Endothelial cell of umbilical vein (primary cell): ENCODE data around the gene LCOR. TPM values are rescaled to one million over a fixed set of nuclear protein-coding genes. Genes with fewer than 3 reads are reported as not detected.

Experiments
- BruUV-seq: library from RNA; stranded (reverse); fragments of 400-500 nt; replicated peaks from 2 replicates; lab custom pipeline; 2021; lab: Mats Ljungman, UMichigan
- CTCF ChIA-PET: fragments of 300-600, 350-600 bp; sonication (Branson Sonifier 250); formaldehyde crosslinking; loops from one replicate; lab custom pipeline; 2021; ENCODE audit warnings: antibody characterized with exemption, inconsistent platforms; lab: Charles Lee
- POLR2A ChIA-PET: fragments of 300-600, 350-600 bp; sonication (Branson Sonifier 250); formaldehyde crosslinking; loops from one replicate; lab custom pipeline; 2021; ENCODE audit warnings: antibody characterized with exemption, inconsistent platforms; lab: Charles Lee
- DNase-seq: peaks from one replicate; pipeline ENCODE4 v3.0.0-alpha.2; 2011; ENCODE audit warnings: low read depth, low spot score
- FAIRE-seq: peaks from 2 replicates; lab custom pipeline; 2011; peaks lifted over from hg19 to GRCh38; lab: Jason Lieb, UNC
- H2AFZ ChIP-seq: 2 replicates; pipeline ENCODE4 v1.6.0; 2012; ENCODE audit warnings: low read depth, low read length, control low read depth, inconsistent platforms
- H3K27ac ChIP-seq: 2 replicates; pipeline ENCODE4 v1.5.1; 2011; ENCODE audit warnings: low read depth, mild to moderate bottlenecking, control low read depth, low read length, moderate library complexity; ENCODE audit not compliant: insufficient read depth
- H3K27me3 ChIP-seq, 2 experiments: 2 replicates each; pipeline versions ENCODE4 v1.6.0 to v1.6.1; 2011; ENCODE audit warnings: low read length in 2 of 2, mixed read lengths in 1 of 2; ENCODE audit not compliant: control insufficient read depth in 2 of 2, insufficient read depth in 2 of 2
- H3K36me3 ChIP-seq, 2 experiments: 2 replicates in 1 of 2; 3 replicates in 1 of 2; pipeline ENCODE4 v1.5.1; 2011; ENCODE audit warnings: low read length in 2 of 2, mild to moderate bottlenecking in 1 of 2, moderate library complexity in 1 of 2; ENCODE audit not compliant: control insufficient read depth in 2 of 2, insufficient read depth in 2 of 2; ENCODE audit errors: extremely low read depth in 1 of 2
- H3K4me1 ChIP-seq: 3 replicates; pipeline ENCODE4 v1.5.1; 2011; ENCODE audit warnings: mild to moderate bottlenecking, low read length; ENCODE audit not compliant: control insufficient read depth, insufficient read depth; ENCODE audit errors: extremely low read depth
- H3K4me2 ChIP-seq: 2 replicates; pipeline ENCODE4 v1.6.1; 2011; ENCODE audit warnings: low read length, control low read depth, mixed read lengths; ENCODE audit not compliant: insufficient read depth
- H3K4me3 ChIP-seq, 3 experiments: fragments of 200-600 bp in 1 of 3; sonication (generic), shearing (Covaris generic) in 1 of 3; replicated peaks in 1 of 3; 2 replicates each; pipeline ENCODE4 v1.5.1; 2011 to 2016; ENCODE audit warnings: control low read depth in 3 of 3, low read length in 3 of 3, mild to moderate bottlenecking in 2 of 3, inconsistent platforms in 1 of 3, low read depth in 1 of 3, moderate library complexity in 1 of 3; ENCODE audit not compliant: insufficient read depth in 1 of 3
- H3K79me2 ChIP-seq: 2 replicates; pipeline ENCODE4 v1.6.0; 2012; ENCODE audit warnings: low read length, inconsistent platforms; ENCODE audit not compliant: control insufficient read depth, insufficient read depth
- H3K9ac ChIP-seq: replicated peaks from 2 replicates; pipeline ENCODE3; 2011; ENCODE audit warnings: low read length, control low read depth; ENCODE audit not compliant: insufficient read depth; ENCODE audit errors: extremely low read depth
- H3K9me1 ChIP-seq: replicated peaks from 3 replicates; pipeline ENCODE4 v1.6.0; 2011; ENCODE audit warnings: mild to moderate bottlenecking, low read length; ENCODE audit not compliant: control insufficient read depth, insufficient read depth; ENCODE audit errors: extremely low read depth
- H3K9me3 ChIP-seq: replicated peaks from 2 replicates; pipeline ENCODE4 v1.5.1; 2012; ENCODE audit warnings: low read length, inconsistent platforms; ENCODE audit not compliant: control insufficient read depth, insufficient read depth
- H4K20me1 ChIP-seq: replicated peaks from 2 replicates; pipeline ENCODE3; 2011; ENCODE audit warnings: mild to moderate bottlenecking, low read length; ENCODE audit not compliant: control insufficient read depth, insufficient read depth; ENCODE audit errors: extremely low read depth
- EZH2 ChIP-seq: IDR thresholded peaks from 2 replicates; pipeline ENCODE4 v1.6.1; 2012; ENCODE audit warnings: borderline replicate concordance, low read depth, mild to moderate bottlenecking, moderate library complexity, low read length, inconsistent platforms; ENCODE audit not compliant: severe bottlenecking
- FOS ChIP-seq: IDR thresholded peaks from 2 replicates; pipeline ENCODE4 v1.6.1; 2011; ENCODE audit warnings: mild to moderate bottlenecking, low read length, moderate library complexity, borderline replicate concordance; ENCODE audit not compliant: insufficient read depth
- GATA2 ChIP-seq: IDR thresholded peaks from 2 replicates; pipeline ENCODE4 v1.7.0; 2011; ENCODE audit warnings: low read depth, mild to moderate bottlenecking, moderate library complexity, mixed read lengths, low read length; ENCODE audit not compliant: insufficient read length, insufficient read depth
- JUN ChIP-seq: IDR thresholded peaks from 2 replicates; pipeline ENCODE4 v1.6.1; 2011; ENCODE audit warnings: borderline replicate concordance, low read depth; ENCODE audit not compliant: insufficient read length, insufficient read depth
- MYC ChIP-seq: IDR thresholded peaks from one replicate; pipeline ENCODE4 v1.6.1; 2011; ENCODE audit warnings: mild to moderate bottlenecking, low read depth, low read length
- POLR2A ChIP-seq: IDR thresholded peaks from 2 replicates; pipeline ENCODE4 v1.6.1; 2012; ENCODE audit warnings: low read depth, mild to moderate bottlenecking, control low read depth, low read length
- POLR2AphosphoS5 ChIP-seq: IDR thresholded peaks from 2 replicates; pipeline ENCODE4 v1.6.1; 2012; ENCODE audit warnings: low read depth, mild to moderate bottlenecking, control low read depth, low read length, moderate library complexity; ENCODE audit not compliant: insufficient read depth
- dilution Hi-C: fragments of 300-500 bp; cut with MboI; formaldehyde crosslinking; loops from one replicate; pipeline ENCODE4 v1.15.0; 2019; ENCODE audit warnings: low sequenced_read_pairs; ENCODE audit not compliant: extremely low pct_ligation_motif_present
- intact Hi-C: fragments of 100-400 bp; cut with micrococcal nuclease; formaldehyde crosslinking; loops from one replicate; pipeline ENCODE4 v1.10.0; 2022
- polyA plus RNA-seq, 4 experiments: library from polyadenylated mRNA; depleted of rRNA in 3 of 4; stranded (reverse) in 3 of 4; unstranded in 1 of 4; fragments of >200 nt; gene quantifications; 2 replicates each; pipeline versions ENCODE4 v1.2.1 to v1.2.3, GENCODE V29; 2011 to 2012; ENCODE audit warnings: missing spikeins in 1 of 4
- total RNA-seq: library from RNA; stranded (reverse); gene quantifications from 2 replicates; pipeline ENCODE4 v1.2.3, GENCODE V29; 2021
- TF ChIP-seq, protein P1 (sequence below): IDR thresholded peaks from 2 replicates; pipeline ENCODE4 v1.6.1; 2011; ENCODE audit not compliant: insufficient read depth, insufficient read length
- TF ChIP-seq, protein P2 (sequence below), 2 donors: IDR thresholded peaks; 1 replicate in 1 of 2; 2 replicates in 1 of 2; pipeline ENCODE4 v1.5.1; 2011; ENCODE audit warnings: low read length in 2 of 2, mild to moderate bottlenecking in 2 of 2, moderate library complexity in 2 of 2, control low read depth in 1 of 2, inconsistent platforms in 1 of 2, low read depth in 1 of 2; ENCODE audit not compliant: insufficient read depth in 1 of 2; ENCODE audit errors: extremely low read depth in 1 of 2

Gene LCOR
- total and polyA plus RNA-seq, 2 donors (not counting 3 experiments of a cell fraction or from before 2014, with no cell fraction given) = 11.6 to 39.0 TPM

DNA sequence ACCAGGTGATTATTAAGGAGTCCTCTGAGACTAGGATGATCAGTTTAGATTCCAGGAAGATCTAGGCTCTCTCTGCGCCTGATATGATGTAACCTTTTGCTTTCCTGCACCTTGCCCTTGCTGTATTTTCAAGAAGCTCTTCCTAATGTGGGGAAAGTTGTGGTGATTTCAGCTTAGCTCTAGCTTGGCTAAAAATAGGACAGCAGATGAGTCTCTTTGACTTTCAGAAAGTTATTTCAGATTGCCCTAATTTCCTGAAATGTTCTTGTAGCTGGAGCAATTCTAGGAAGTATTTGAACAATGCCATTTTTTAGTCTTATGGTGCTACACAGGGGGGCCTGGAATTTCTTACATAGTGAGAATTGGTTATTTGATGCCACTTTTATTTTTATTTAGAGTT, 3.8 kb downstream of the LCOR start:
- H3K27ac ChIP-seq = no peak overlapping the region
- no peaks in the 10 kb centered on the region for H3K9me1 ChIP-seq
- peaks cover 80% of the 10 kb centered on the region for H3K79me2 ChIP-seq
- H3K9me3 ChIP-seq = no peaks in the 10 kb centered on the region
- intact Hi-C loops (loop anchor here (10.0 kb wide), 2 partner anchors 321 to 379 kb away; partner anchors contain the start of gene TLL2), dilution Hi-C loops (no loop called here)
- H3K27me3 ChIP-seq = no peaks in the 10 kb centered on the region
- peak overlapping the region; percentile 8 for H3K4me2 ChIP-seq
- no peak for TF ChIP-seq GATA2
- no peak overlapping the region for H3K9ac ChIP-seq
- no peak overlapping the region for H2AFZ ChIP-seq
- peak; percentile 55 for FAIRE-seq
- H3K36me3 ChIP-seq = no peaks in the 10 kb centered on the region
- peak; percentile 7 for DNase-seq
- POLR2A ChIA-PET = no interaction called here
- no peak overlapping the region for H3K4me3 ChIP-seq
- no TSS peak for BruUV-seq
- H3K4me1 ChIP-seq = peaks cover 28% of the 10 kb centered on the region
- peaks cover 34% of the 10 kb centered on the region for H4K20me1 ChIP-seq
- CTCF ChIA-PET = interaction anchor here (0.9 to 2.5 kb wide), 3 partner anchors 11 to 189 kb away, joined by 3 to 10 read pairs (median 8); no protein-coding TSS in a partner anchor

DNA sequence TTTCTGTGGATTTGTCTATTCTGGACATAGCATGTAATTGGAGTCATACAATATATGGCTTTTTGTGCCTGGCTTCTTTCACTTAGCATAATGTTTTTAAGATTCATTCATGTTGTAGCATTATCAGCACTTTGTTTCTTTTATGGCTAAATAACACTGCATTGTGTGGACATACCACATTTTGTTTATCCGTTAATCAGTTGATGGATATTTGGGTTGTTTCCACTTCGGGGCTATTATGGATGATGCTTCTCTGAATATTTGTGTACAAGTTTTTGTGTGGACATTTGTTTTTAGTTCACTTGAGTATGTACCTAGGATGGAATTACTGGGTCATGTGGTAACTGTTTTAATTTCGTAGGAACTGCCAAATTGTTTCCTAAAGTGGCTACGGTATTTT, 6.4 kb downstream of the LCOR start:
- Histone ChIP-seq H3K27ac (no peak overlapping the region), H3K9ac (no peak overlapping the region), H3K9me1 (no peaks in the 10 kb centered on the region), H2AFZ (no peak overlapping the region), H3K4me2 (no peak overlapping the region), H3K4me1 (peaks cover 24% of the 10 kb centered on the region), H4K20me1 (peaks cover 38% of the 10 kb centered on the region), H3K27me3 (no peaks in the 10 kb centered on the region), H3K4me3 (no peak overlapping the region), H3K36me3 (no peaks in the 10 kb centered on the region), H3K9me3 (no peaks in the 10 kb centered on the region), H3K79me2 (peaks cover 98% of the 10 kb centered on the region)
- dilution Hi-C loops = no loop called here
- POLR2A ChIA-PET = no interaction called here
- TF ChIP-seq JUN (no peak), POLR2A (no peak), GATA2 (no peak), POLR2AphosphoS5 (no peak), EZH2 (no peak), FOS (no peak), MYC (no peak)
- TF ChIP-seq, protein P1, sequence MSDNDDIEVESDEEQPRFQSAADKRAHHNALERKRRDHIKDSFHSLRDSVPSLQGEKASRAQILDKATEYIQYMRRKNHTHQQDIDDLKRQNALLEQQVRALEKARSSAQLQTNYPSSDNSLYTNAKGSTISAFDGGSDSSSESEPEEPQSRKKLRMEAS = no peak
- TF ChIP-seq, protein P2, sequence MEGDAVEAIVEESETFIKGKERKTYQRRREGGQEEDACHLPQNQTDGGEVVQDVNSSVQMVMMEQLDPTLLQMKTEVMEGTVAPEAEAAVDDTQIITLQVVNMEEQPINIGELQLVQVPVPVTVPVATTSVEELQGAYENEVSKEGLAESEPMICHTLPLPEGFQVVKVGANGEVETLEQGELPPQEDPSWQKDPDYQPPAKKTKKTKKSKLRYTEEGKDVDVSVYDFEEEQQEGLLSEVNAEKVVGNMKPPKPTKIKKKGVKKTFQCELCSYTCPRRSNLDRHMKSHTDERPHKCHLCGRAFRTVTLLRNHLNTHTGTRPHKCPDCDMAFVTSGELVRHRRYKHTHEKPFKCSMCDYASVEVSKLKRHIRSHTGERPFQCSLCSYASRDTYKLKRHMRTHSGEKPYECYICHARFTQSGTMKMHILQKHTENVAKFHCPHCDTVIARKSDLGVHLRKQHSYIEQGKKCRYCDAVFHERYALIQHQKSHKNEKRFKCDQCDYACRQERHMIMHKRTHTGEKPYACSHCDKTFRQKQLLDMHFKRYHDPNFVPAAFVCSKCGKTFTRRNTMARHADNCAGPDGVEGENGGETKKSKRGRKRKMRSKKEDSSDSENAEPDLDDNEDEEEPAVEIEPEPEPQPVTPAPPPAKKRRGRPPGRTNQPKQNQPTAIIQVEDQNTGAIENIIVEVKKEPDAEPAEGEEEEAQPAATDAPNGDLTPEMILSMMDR (IDR thresholded peaks at IDR 0.05; ENCODE audit: extremely low read depth in 1 of 2, insufficient read depth in 1 of 2, low read depth in 1 of 2, low read length in 2 of 2) = no peak
- intact Hi-C loops = loop anchor here (10.0 kb wide), 2 partner anchors 324 to 376 kb away; partner anchors contain the start of gene TLL2
- CTCF ChIA-PET = interaction anchor here (1.5 kb wide), 1 partner anchor 187 kb away, joined by 3 read pairs; no protein-coding TSS in a partner anchor
- FAIRE-seq (no peak), DNase-seq (no peak)
- BruUV-seq = no TSS peak
